Measurements from ENCODE around the gene MTF1.

The MTF1 gene

GRCh38 chr1:37860346-37860666, 914 bp upstream of the MTF1 start:
- H3K36me3 ChIP-seq (replicated peaks; ENCODE audit: low read depth, low read length): peaks cover 2% of the 10 kb centered on the region
- peaks cover 16% of the 10 kb centered on the region for H3K79me2 ChIP-seq (ENCODE audit: low read length)
- H3K27ac ChIP-seq (ENCODE audit: low read length): no peak overlapping the region
- H3K4me2 ChIP-seq (ENCODE audit: low read length): peak overlapping the region; percentile 79
- H3K9me3 ChIP-seq (ENCODE audit: insufficient read depth, low read length): no peaks in the 10 kb centered on the region
- H3K4me1 ChIP-seq (ENCODE audit: low read length): peaks cover 13% of the 10 kb centered on the region
- H3K27me3 ChIP-seq (ENCODE audit: low read depth, low read length): no peaks in the 10 kb centered on the region
- no peak for TF ChIP-seq EZH2phosphoT487 (IDR thresholded peaks at IDR 0.05; ENCODE audit: low read depth)
- no peak for TF ChIP-seq CTCF (IDR thresholded peaks at IDR 0.05; ENCODE audit: low read depth, low read length)
- H4K20me1 ChIP-seq (ENCODE audit: insufficient read depth, low read length): no peaks in the 10 kb centered on the region
- H3K9ac ChIP-seq (ENCODE audit: low read length): peak overlapping the region; percentile 95
- H2AFZ ChIP-seq (ENCODE audit: low read depth, low read length): no peak overlapping the region
- H3K4me3 ChIP-seq (ENCODE audit: low read length): peak overlapping the region; percentile 98

DNA sequence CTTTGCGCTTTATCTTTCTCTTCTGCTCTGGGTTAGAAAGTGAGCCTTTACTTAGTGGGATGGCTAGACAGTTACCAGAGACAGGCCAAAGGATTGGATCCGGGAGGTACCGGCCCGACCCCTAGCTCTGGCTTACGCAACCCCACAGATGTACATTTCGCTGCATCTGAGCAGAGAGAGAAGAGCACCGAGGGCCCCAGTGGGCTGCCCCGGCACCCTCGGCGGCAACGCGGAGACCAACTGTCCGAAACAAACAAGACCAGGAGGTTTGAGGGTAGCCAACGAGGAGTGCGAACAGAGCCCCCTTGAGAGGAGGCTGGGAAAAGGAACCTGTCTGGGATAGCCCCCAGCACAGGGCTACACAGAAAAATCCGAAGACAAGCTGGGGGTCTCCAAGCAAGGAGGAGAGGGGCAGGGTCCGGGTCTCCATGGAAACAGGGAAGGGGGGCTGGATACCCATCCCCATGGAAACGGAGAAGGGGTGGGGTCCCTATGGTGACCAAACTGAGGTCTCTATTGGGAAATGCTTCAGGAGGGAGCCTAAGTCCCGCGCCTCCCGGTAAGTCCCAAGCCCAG, 373 bp downstream of the MTF1 start:
- Histone ChIP-seq H3K79me2 (ENCODE audit: low read length) (peaks cover 20% of the 10 kb centered on the region), H3K4me1 (ENCODE audit: low read length) (peaks cover 13% of the 10 kb centered on the region), H3K4me3 (ENCODE audit: low read length) (peak overlapping the region; percentile 98), H3K27me3 (ENCODE audit: low read depth, low read length) (no peaks in the 10 kb centered on the region), H3K4me2 (ENCODE audit: low read length) (peak overlapping the region; percentile 92), H2AFZ (ENCODE audit: low read depth, low read length) (peak overlapping the region; percentile 61), H3K27ac (ENCODE audit: low read length) (no peak overlapping the region), H3K9me3 (ENCODE audit: insufficient read depth, low read length) (no peaks in the 10 kb centered on the region), H3K9ac (ENCODE audit: low read length) (peak overlapping the region; percentile 95), H3K36me3 (replicated peaks; ENCODE audit: low read depth, low read length) (peaks cover under 1% of the 10 kb centered on the region), H4K20me1 (ENCODE audit: insufficient read depth, low read length) (no peaks in the 10 kb centered on the region)
- TF ChIP-seq EZH2phosphoT487 (IDR thresholded peaks at IDR 0.05; ENCODE audit: low read depth) (no peak), CTCF (IDR thresholded peaks at IDR 0.05; ENCODE audit: low read depth, low read length) (no peak)

DNA sequence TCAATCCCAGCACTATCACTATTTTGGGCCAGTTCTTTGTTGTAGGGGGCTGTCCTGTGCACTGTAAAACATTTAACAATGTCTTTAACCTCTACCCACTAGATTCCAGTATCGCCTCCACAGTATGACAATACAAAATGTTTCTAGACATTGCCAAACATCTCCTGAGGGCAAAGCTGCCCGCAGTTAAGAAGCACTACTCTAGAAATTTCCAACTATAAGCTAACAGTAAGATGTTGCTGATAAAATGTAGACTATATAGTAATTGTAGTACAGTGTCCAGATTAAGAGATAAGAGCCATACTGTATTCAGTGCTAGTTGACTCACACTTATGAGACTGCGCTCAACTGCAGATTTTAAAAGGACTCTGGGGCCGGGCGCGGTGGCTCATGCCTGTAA, 5.0 kb downstream of the MTF1 start:
- Histone ChIP-seq H3K36me3 (replicated peaks; ENCODE audit: low read depth, low read length) (peaks cover 3% of the 10 kb centered on the region), H3K9me3 (ENCODE audit: insufficient read depth, low read length) (no peaks in the 10 kb centered on the region), H3K9ac (ENCODE audit: low read length) (no peak overlapping the region), H3K4me2 (ENCODE audit: low read length) (no peak overlapping the region), H3K4me3 (ENCODE audit: low read length) (no peak overlapping the region), H3K4me1 (ENCODE audit: low read length) (peaks cover 11% of the 10 kb centered on the region), H3K79me2 (ENCODE audit: low read length) (peaks cover 56% of the 10 kb centered on the region), H3K27me3 (ENCODE audit: low read depth, low read length) (no peaks in the 10 kb centered on the region), H3K27ac (ENCODE audit: low read length) (no peak overlapping the region), H2AFZ (ENCODE audit: low read depth, low read length) (no peak overlapping the region), H4K20me1 (ENCODE audit: insufficient read depth, low read length) (no peaks in the 10 kb centered on the region)
- TF ChIP-seq EZH2phosphoT487 (IDR thresholded peaks at IDR 0.05; ENCODE audit: low read depth) (no peak), CTCF (IDR thresholded peaks at IDR 0.05; ENCODE audit: low read depth, low read length) (no peak)

- peaks cover 55% of the 10 kb centered on the region for H3K79me2 ChIP-seq (ENCODE audit: low read length)
- H3K4me3 ChIP-seq (ENCODE audit: low read length): no peak overlapping the region
- peaks cover 3% of the 10 kb centered on the region for H3K36me3 ChIP-seq (replicated peaks; ENCODE audit: low read depth, low read length)
- H3K9me3 ChIP-seq (ENCODE audit: insufficient read depth, low read length): no peaks in the 10 kb centered on the region
- no peak overlapping the region for H3K9ac ChIP-seq (ENCODE audit: low read length)
- TF ChIP-seq CTCF (IDR thresholded peaks at IDR 0.05; ENCODE audit: low read depth, low read length): no peak
- TF ChIP-seq EZH2phosphoT487 (IDR thresholded peaks at IDR 0.05; ENCODE audit: low read depth): no peak
- no peaks in the 10 kb centered on the region for H3K27me3 ChIP-seq (ENCODE audit: low read depth, low read length)
- H2AFZ ChIP-seq (ENCODE audit: low read depth, low read length): no peak overlapping the region
- no peaks in the 10 kb centered on the region for H4K20me1 ChIP-seq (ENCODE audit: insufficient read depth, low read length)
- H3K4me2 ChIP-seq (ENCODE audit: low read length): no peak overlapping the region
- no peak overlapping the region for H3K27ac ChIP-seq (ENCODE audit: low read length)
- H3K4me1 ChIP-seq (ENCODE audit: low read length): peaks cover 9% of the 10 kb centered on the region
These were observed 6.2 kb downstream of the MTF1 start for GRCh38 chr1:37853157-37853556.
